Measurements from ENCODE around the gene FAM89B. TPM values are rescaled to one million over a fixed set of nuclear protein-coding genes. Genes with fewer than 3 reads are reported as not detected.

Gene FAM89B
- total and polyA plus RNA-seq, 7 donors, result 59.0 to 112 (median 67.4) TPM

DNA sequence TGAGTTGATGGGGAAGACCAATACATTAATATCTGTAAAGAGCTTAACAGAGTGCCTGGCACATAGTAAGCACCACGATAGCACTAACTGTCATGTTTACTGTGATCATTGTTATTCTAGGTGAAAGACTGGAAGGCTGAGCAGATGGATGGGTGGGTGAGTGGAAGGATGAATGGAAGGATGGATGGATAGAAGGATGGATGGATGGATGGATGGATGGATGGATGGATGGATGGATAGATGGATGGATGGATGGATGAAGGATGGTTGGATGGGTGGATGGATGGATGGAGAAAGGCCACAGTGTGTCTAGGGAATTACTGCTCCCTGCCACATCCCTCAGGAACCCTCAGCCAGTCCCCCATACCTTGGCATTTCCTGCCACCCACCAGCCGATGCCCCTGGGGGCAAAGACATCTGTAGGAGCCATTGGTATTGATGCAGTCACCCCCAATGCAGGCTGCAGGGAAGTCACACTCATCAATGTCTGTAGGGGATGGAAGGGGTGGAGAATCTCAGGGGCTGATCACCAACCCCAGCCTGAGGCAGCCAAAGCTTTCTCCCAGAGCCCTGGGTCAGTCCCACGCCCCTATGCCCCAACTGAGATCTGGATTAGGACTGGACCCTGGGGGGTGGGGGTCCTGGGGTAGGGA is 29.5 kb upstream of the FAM89B start:
- intact Hi-C loops (cut with DNase I), result loop anchor here in 1 of 2 donors (5.0 kb wide), 1 partner anchor 109 kb away; no protein-coding TSS in a partner anchor
- no peak for DNase-seq
- Histone ChIP-seq H3K27ac (no peak overlapping the region), H3K4me3 (no peak overlapping the region), H3K9me3 (no peaks in the 10 kb centered on the region), H3K36me3 (ENCODE audit: insufficient read depth in 1 of 2, low read depth in 1 of 2) (peaks cover 0 to 56% of the 10 kb centered on the region in 2 donors), H3K27me3 (ENCODE audit: insufficient read depth in 3 of 3, low read length in 2 of 3) (no peaks in the 10 kb centered on the region), H3K4me1 (peaks cover 16% of the 10 kb centered on the region)
- TF ChIP-seq, protein P1, sequence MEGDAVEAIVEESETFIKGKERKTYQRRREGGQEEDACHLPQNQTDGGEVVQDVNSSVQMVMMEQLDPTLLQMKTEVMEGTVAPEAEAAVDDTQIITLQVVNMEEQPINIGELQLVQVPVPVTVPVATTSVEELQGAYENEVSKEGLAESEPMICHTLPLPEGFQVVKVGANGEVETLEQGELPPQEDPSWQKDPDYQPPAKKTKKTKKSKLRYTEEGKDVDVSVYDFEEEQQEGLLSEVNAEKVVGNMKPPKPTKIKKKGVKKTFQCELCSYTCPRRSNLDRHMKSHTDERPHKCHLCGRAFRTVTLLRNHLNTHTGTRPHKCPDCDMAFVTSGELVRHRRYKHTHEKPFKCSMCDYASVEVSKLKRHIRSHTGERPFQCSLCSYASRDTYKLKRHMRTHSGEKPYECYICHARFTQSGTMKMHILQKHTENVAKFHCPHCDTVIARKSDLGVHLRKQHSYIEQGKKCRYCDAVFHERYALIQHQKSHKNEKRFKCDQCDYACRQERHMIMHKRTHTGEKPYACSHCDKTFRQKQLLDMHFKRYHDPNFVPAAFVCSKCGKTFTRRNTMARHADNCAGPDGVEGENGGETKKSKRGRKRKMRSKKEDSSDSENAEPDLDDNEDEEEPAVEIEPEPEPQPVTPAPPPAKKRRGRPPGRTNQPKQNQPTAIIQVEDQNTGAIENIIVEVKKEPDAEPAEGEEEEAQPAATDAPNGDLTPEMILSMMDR (IDR thresholded peaks at IDR 0.05), result no peak
- no peak for ATAC-seq
- 85 to 94% (median 89%) methylated on average over 3 of the region's 3 CpGs for WGBS, 3 donors

DNA sequence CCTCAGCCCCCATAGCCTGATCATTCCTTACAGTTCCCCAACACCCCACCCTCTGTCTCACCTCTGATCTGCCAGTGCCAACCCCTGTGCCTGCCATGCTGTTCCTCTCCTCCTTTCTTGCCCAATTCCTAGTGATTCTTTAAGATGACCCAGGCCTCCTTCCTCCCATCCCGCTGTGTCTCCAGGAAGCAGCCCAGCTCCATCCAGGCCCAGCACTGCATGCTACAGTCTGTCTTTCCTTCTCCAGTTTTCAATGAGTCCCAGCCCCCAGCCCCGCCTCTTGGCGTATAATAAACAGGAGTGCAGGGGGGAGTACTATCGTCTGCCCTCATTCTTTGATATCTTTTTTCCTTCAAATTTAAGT is 26.5 kb upstream of the FAM89B start:
- Histone ChIP-seq H3K27me3 (ENCODE audit: insufficient read depth in 3 of 3, low read length in 2 of 3) (no peaks in the 10 kb centered on the region), H3K4me1 (peaks cover 11% of the 10 kb centered on the region), H3K9me3 (no peaks in the 10 kb centered on the region), H3K27ac (no peak overlapping the region), H3K36me3 (ENCODE audit: insufficient read depth in 1 of 2, low read depth in 1 of 2) (peaks cover 0 to 67% of the 10 kb centered on the region in 2 donors), H3K4me3 (no peak overlapping the region)
- TF ChIP-seq, protein P1 (IDR thresholded peaks at IDR 0.05), result no peak
- intact Hi-C loops (cut with DNase I), result no loop called here
- no peak for DNase-seq
- ATAC-seq, result no peak
- WGBS, 3 donors, result 84 to 93% (median 89%) methylated on average over 4 of the region's 4 CpGs

- Histone ChIP-seq H3K27me3 (ENCODE audit: insufficient read depth in 3 of 3, low read length in 2 of 3) (no peaks in the 10 kb centered on the region), H3K4me3 (no peak overlapping the region), H3K36me3 (ENCODE audit: insufficient read depth in 1 of 2, low read depth in 1 of 2) (peaks cover 0 to 72% of the 10 kb centered on the region in 2 donors), H3K9me3 (no peaks in the 10 kb centered on the region), H3K27ac (no peak overlapping the region), H3K4me1 (peaks cover 6% of the 10 kb centered on the region)
- whole genome bisulfite sequencing, 3 donors, result 46 to 71% (median 53%) methylated on average over 44 to 64 of the region's 64 CpGs
- TF ChIP-seq, protein P1 (IDR thresholded peaks at IDR 0.05), result no peak
- DNase-seq (peak; percentile 79 to 86), ATAC-seq (peak; percentile 39 to 79 (median 67))
- intact Hi-C loops (cut with DNase I), result no loop called here
Observed at GRCh38 chr11:65546217-65546958, 25.9 kb upstream of the FAM89B start.

GRCh38 chr11:65547446-65548125 is 24.8 kb upstream of the FAM89B start:
- no peak overlapping the region for H3K27ac ChIP-seq
- 80 to 85% (median 83%) methylated on average over 47 to 52 of the region's 52 CpGs for WGBS, 3 donors
- H3K4me1 ChIP-seq, result peaks cover 4% of the 10 kb centered on the region
- no peaks in the 10 kb centered on the region for H3K27me3 ChIP-seq (ENCODE audit: insufficient read depth in 3 of 3, low read length in 2 of 3)
- ATAC-seq (no peak), DNase-seq (no peak)
- intact Hi-C loops (cut with DNase I), result no loop called here
- no peaks in the 10 kb centered on the region for H3K9me3 ChIP-seq
- peaks cover 0 to 73% of the 10 kb centered on the region in 2 donors for H3K36me3 ChIP-seq (ENCODE audit: insufficient read depth in 1 of 2, low read depth in 1 of 2)
- no peak overlapping the region for H3K4me3 ChIP-seq
- TF ChIP-seq, protein P1 (IDR thresholded peaks at IDR 0.05), result no peak

All from psoas muscle (tissue), 8 donors.